WTC11 (cell line): Measurements from ENCODE around the gene CHL1.

ENCODE experiments used
- CTCF ChIP-seq: fragments of 200-600 bp; IDR thresholded peaks from 2 replicates; pipeline ENCODE4 v1.8.0; 2022; ENCODE audit warnings: antibody characterized with exemption
- E2F5 ChIP-seq: sonication (generic); formaldehyde crosslinking; IDR thresholded peaks from 2 replicates; pipeline ENCODE4 v1.8.1; 2022; ENCODE audit warnings: mild to moderate bottlenecking, moderate library complexity, missing genetic modification reagents
- SP1 ChIP-seq: sonication (generic); formaldehyde crosslinking; conservative IDR thresholded peaks from 2 replicates; pipeline ENCODE4 v1.8.1; 2022; ENCODE audit warnings: missing genetic modification reagents
- ZBTB21 ChIP-seq: sonication (generic); formaldehyde crosslinking; IDR thresholded peaks from 2 replicates; pipeline ENCODE4 v1.8.1; 2023; ENCODE audit warnings: mild to moderate bottlenecking, missing genetic modification reagents, borderline replicate concordance
- ZBTB43 ChIP-seq: sonication (generic); formaldehyde crosslinking; IDR thresholded peaks from 2 replicates; pipeline ENCODE4 v1.8.1; 2023; ENCODE audit warnings: mild to moderate bottlenecking, missing genetic modification reagents
- ZNF232 ChIP-seq: sonication (generic); formaldehyde crosslinking; IDR thresholded peaks from 2 replicates; pipeline ENCODE4 v1.8.0; 2022; ENCODE audit warnings: mild to moderate bottlenecking, missing genetic modification reagents
- TF ChIP-seq, protein P1 (sequence below): sonication (generic); formaldehyde crosslinking; IDR thresholded peaks from 2 replicates; pipeline ENCODE4 v1.8.0; 2022; ENCODE audit warnings: mild to moderate bottlenecking, missing genetic modification reagents

- TF ChIP-seq CTCF = no peak
- no peak for TF ChIP-seq SP1 (CRISPR knock-in tag)
- TF ChIP-seq ZBTB43 (CRISPR knock-in tag) = no peak
- TF ChIP-seq, protein P1, sequence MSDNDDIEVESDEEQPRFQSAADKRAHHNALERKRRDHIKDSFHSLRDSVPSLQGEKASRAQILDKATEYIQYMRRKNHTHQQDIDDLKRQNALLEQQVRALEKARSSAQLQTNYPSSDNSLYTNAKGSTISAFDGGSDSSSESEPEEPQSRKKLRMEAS (CRISPR knock-in tag) = no peak
- no peak for TF ChIP-seq E2F5 (CRISPR knock-in tag)
- TF ChIP-seq ZNF232 (CRISPR knock-in tag) = no peak
- no peak for TF ChIP-seq ZBTB21 (CRISPR knock-in tag)
These were observed 110.6 kb downstream of the CHL1 start for GRCh38 chr3:307182-307581.
